GM18951 (cell line): ENCODE results near the gene LIF.

Source experiments
- POLR2A ChIP-seq: IDR thresholded peaks from 4 replicates; pipeline ENCODE4 v1.6.1; 2011; ENCODE audit warnings: mild to moderate bottlenecking; ENCODE audit not compliant: insufficient read length, insufficient read depth; ENCODE audit errors: extremely low read depth
- in situ Hi-C: fragments of 300-500 bp; cut with MboI; formaldehyde crosslinking; loops from one replicate; pipeline ENCODE4 v1.12.0; 2022; ENCODE audit warnings: low sequenced_read_pairs, mixed read lengths, inconsistent platforms; ENCODE audit not compliant: unreplicated experiment

The LIF gene

GRCh38 chr22:30266445-30267381 is 20.2 kb upstream of the LIF start, which contains the start of gene OSM:
TSS of gene OSM (minus strand) at chr22:30266851. CDS start at chr22:30266799, 52 bp downstream.
- peak; percentile 20 for TF ChIP-seq POLR2A
- in situ Hi-C loops, result loop anchor here (10.0 kb wide), 1 partner anchor 118 kb away; the partner anchor contains the start of gene RNF215

- peak; percentile 80 for TF ChIP-seq POLR2A
- in situ Hi-C loops, result loop anchor here (10.0 kb wide), 1 partner anchor 119 kb away; the partner anchor contains the start of gene RNF215
Measured at GRCh38 chr22:30265823-30266444, 19.4 kb upstream of the LIF start.

DNA sequence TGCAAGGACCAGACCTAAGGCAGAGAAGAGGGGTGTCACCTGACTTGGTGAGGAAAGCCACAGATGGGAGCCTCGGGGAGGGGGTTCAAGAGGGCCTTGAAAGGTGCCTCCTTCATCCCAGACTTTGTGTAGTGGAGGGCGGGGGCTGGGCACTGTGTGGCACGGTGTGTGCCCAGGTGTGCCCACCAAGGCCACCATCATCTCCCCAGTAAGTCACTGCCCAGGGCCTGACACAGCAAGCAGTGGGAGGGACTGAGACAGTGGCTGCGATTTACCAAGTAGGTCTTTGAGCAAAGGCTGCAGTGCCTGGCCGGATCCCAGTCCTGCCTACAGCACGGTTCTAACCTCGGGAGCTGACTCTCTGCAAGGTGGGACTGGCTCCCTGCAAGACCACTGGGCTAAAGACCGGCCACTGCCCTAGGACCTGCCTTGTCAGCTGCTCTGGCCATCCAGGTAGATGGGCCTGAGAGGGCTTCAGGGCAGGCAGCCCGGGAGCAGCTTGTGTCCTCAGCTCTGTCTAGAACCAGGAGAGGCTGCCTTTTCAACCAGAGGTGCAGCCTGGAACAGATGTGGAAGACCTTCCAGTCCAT is 18.7 kb upstream of the LIF start:
- no peak for TF ChIP-seq POLR2A
- in situ Hi-C loops, result loop anchor here (10.0 kb wide), 1 partner anchor 120 kb away; the partner anchor contains the start of gene RNF215

GRCh38 chr22:30263883-30264282 is 17.3 kb upstream of the LIF start:
- in situ Hi-C loops, result loop anchor here (10.0 kb wide), 1 partner anchor 121 kb away; the partner anchor contains the start of gene RNF215
- no peak for TF ChIP-seq POLR2A

- TF ChIP-seq POLR2A, result no peak
- in situ Hi-C loops, result loop anchor here (10.0 kb wide), 1 partner anchor 122 kb away; the partner anchor contains the start of gene RNF215
Measured at GRCh38 chr22:30262917-30263741, 16.6 kb upstream of the LIF start.

DNA sequence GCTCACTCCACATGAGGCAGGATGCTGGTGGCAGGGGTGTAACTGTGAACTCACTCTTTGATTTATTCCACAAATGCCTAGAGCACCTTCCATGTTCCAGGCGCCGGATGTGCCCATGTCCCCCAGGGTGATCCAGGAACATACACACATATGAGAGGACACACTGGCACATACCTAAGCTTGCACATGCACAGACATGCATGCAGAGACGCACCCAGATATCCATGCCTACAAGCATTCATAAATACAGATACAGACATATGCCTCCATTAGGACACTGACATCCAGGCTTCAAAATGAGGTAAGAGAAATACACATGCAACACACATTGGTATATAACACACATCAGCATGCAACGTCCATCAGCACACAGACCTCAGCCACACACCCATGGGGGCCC is 15.6 kb upstream of the LIF start:
- in situ Hi-C loops, result loop anchor here (10.0 kb wide), 1 partner anchor 123 kb away; the partner anchor contains the start of gene RNF215
- no peak for TF ChIP-seq POLR2A

DNA sequence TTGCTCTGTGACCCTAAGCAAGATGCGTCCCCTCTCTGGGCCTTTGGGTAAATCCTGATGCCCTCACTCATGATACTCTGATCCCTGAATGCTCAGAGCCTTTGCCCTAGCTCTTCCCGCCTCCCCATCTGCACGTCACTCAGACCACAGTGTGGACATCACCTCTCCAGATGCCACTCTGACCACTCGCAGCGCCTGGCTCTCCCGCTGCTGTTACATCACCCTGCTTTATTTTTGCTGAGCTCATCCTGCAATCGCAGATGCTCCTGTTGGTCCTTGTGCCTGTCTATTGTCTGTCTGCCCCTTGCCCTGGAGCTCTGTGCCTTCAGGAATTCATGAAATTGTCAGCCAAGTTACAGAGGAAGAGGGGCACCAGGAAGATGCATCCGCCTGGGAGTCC is 14.6 kb upstream of the LIF start:
- in situ Hi-C loops, result loop anchor here (10.0 kb wide), 1 partner anchor 124 kb away; the partner anchor contains the start of gene RNF215
- no peak for TF ChIP-seq POLR2A

- TF ChIP-seq POLR2A, result no peak
- in situ Hi-C loops, result loop anchor here (10.0 kb wide), 1 partner anchor 124 kb away; the partner anchor contains the start of gene RNF215
Measured at GRCh38 chr22:30260682-30261081, 14.1 kb upstream of the LIF start.

- in situ Hi-C loops, result loop anchor here (10.0 kb wide), 1 partner anchor 125 kb away; the partner anchor contains the start of gene RNF215
- TF ChIP-seq POLR2A, result no peak
Measured at GRCh38 chr22:30260276-30260675, 13.7 kb upstream of the LIF start.

- in situ Hi-C loops, result no loop called here
- TF ChIP-seq POLR2A, result no peak
Measured at GRCh38 chr22:30254314-30254713, 7.8 kb upstream of the LIF start.

DNA sequence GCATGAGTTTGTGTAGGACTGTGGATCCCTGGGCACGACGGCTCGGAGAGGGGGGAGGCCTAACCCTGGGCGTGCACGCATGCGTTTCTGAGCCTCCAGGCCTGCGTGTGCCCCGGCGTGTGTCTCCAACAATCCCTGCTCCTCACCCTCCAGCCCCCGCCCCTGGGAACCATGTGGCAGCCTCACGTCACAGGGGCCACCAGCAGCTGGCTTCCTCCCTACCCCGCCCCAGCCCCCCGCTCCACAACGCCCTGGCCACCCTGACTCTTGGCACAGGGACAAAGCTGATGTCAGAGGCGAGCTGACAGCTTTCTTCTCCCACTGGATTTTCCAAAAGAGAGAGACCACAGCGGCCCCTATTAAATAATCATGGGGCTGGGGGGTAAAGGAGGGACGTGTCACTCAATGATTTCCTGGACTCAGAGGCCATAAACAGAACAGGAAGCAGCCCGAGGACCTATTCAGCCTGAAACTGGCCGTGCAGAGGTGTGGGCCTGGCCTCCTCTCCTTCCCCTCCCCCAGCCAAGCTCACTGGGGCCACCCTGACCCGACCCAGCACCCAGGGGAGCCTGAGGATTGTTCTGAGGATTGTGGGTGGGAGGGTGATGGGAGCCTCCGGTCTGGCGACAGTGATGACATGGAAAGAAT is 6.8 kb upstream of the LIF start:
- in situ Hi-C loops, result no loop called here

More for the DNA sequence above, 6.8 kb upstream of the LIF start:
- no peak for TF ChIP-seq POLR2A
